Measurements from ENCODE around the gene EPHB6. TPM values are rescaled to one million over a fixed set of nuclear protein-coding genes. Genes with fewer than 3 reads are reported as not detected.
A peak's percentile ranks its signal among the peaks of the same experiment; 100 is the strongest.

The EPHB6 gene
- total RNA-seq, 2 donors from 2014 or later: 37.1 to 84.0 TPM

- intact Hi-C loops (cut with DNase I): no loop called here
- H3K27ac ChIP-seq: no peak overlapping the region
- no peaks in the 10 kb centered on the region for H3K27me3 ChIP-seq
- no peaks in the 10 kb centered on the region for H3K4me1 ChIP-seq
- H3K36me3 ChIP-seq (replicated peaks in 1 of 2; ENCODE audit: insufficient read depth in 1 of 2, low read depth in 2 of 2): no peaks in the 10 kb centered on the region
- 33 to 42% methylated on average over 16 to 18 of the region's 18 CpGs for WGBS, 2 donors
- TF ChIP-seq POLR2A (IDR thresholded peaks at IDR 0.05) (no peak), CTCF (IDR thresholded peaks at IDR 0.05) (peak; percentile 59 to 83 (median 76))
- no peak overlapping the region for H3K4me3 ChIP-seq
- H3K9me3 ChIP-seq: no peaks in the 10 kb centered on the region
- DNase-seq (peak; percentile 63 to 73 (median 70)), ATAC-seq (peak; percentile 67)
Observed at GRCh38 chr7:142866361-142867096, 11.7 kb downstream of the EPHB6 start.

- no peak for ATAC-seq
- Histone ChIP-seq H3K4me1 (no peaks in the 10 kb centered on the region), H3K27me3 (no peaks in the 10 kb centered on the region), H3K27ac (no peak overlapping the region), H3K9me3 (no peaks in the 10 kb centered on the region), H3K36me3 (replicated peaks in 1 of 2; ENCODE audit: insufficient read depth in 1 of 2, low read depth in 2 of 2) (no peaks in the 10 kb centered on the region), H3K4me3 (no peak overlapping the region)
- intact Hi-C loops (cut with DNase I): no loop called here
- TF ChIP-seq CTCF (IDR thresholded peaks at IDR 0.05): no peak
- TF ChIP-seq POLR2A (IDR thresholded peaks at IDR 0.05): no peak
- DNase-seq: no peak
- WGBS, 2 donors: 34 to 46% methylated on average over 4 of the region's 4 CpGs
Observed at GRCh38 chr7:142867097-142867378, 12.2 kb downstream of the EPHB6 start.

GRCh38 chr7:142867398-142868187, 12.7 kb downstream of the EPHB6 start:
- no peak for TF ChIP-seq CTCF (IDR thresholded peaks at IDR 0.05)
- TF ChIP-seq POLR2A (IDR thresholded peaks at IDR 0.05): no peak
- WGBS, 2 donors: 66 to 76% methylated on average over 13 to 18 of the region's 18 CpGs
- no peak for DNase-seq

GRCh38 chr7:142868188-142868985, 13.5 kb downstream of the EPHB6 start:
- no peak overlapping the region for H3K4me3 ChIP-seq
- TF ChIP-seq CTCF (IDR thresholded peaks at IDR 0.05): no peak
- no peak for TF ChIP-seq POLR2A (IDR thresholded peaks at IDR 0.05)
- no peaks in the 10 kb centered on the region for H3K9me3 ChIP-seq
- H3K36me3 ChIP-seq (replicated peaks in 1 of 2; ENCODE audit: insufficient read depth in 1 of 2, low read depth in 2 of 2): no peaks in the 10 kb centered on the region
- WGBS, 2 donors: 61 to 63% methylated on average over 21 to 27 of the region's 31 CpGs
- ATAC-seq: no peak
- no peaks in the 10 kb centered on the region for H3K27me3 ChIP-seq
- DNase-seq: no peak
- H3K4me1 ChIP-seq: no peaks in the 10 kb centered on the region
- no peak overlapping the region for H3K27ac ChIP-seq
- intact Hi-C loops (cut with DNase I): no loop called here

More at GRCh38 chr7:142867398-142868187, 12.7 kb downstream of the EPHB6 start:
- no peaks in the 10 kb centered on the region for H3K36me3 ChIP-seq (replicated peaks in 1 of 2; ENCODE audit: insufficient read depth in 1 of 2, low read depth in 2 of 2)
- H3K4me1 ChIP-seq: no peaks in the 10 kb centered on the region
- H3K9me3 ChIP-seq: no peaks in the 10 kb centered on the region
- intact Hi-C loops (cut with DNase I): no loop called here
- ATAC-seq: no peak
- H3K27me3 ChIP-seq: no peaks in the 10 kb centered on the region
- H3K27ac ChIP-seq: no peak overlapping the region
- H3K4me3 ChIP-seq: no peak overlapping the region
